H9 (cell line): ENCODE measurements around the gene BTBD17. TPM values are rescaled to one million over a fixed set of nuclear protein-coding genes. Genes with fewer than 3 reads are reported as not detected.

ENCODE experiments used
- DNase-seq: peaks from one replicate; pipeline ENCODE4 v3.0.0-alpha.2; 2017
- H2AFZ ChIP-seq: one replicate; pipeline ENCODE4 v1.6.1; 2013; ENCODE audit warnings: mild to moderate bottlenecking, low read length, control low read depth, moderate library complexity
- H2AK5ac ChIP-seq: 2 replicates; pipeline ENCODE4 v1.6.1; 2013; ENCODE audit warnings: low read length, control low read depth, mixed read lengths; ENCODE audit not compliant: insufficient read length
- H2BK120ac ChIP-seq: one replicate; pipeline ENCODE4 v1.6.1; 2013; ENCODE audit warnings: low read depth, mild to moderate bottlenecking, low read length, control low read depth, inconsistent platforms; ENCODE audit not compliant: poor library complexity, severe bottlenecking
- H2BK12ac ChIP-seq: 2 replicates; pipeline ENCODE4 v1.6.1; 2013; ENCODE audit warnings: low read length, control low read depth, mixed read lengths, low read depth; ENCODE audit not compliant: insufficient read length
- H2BK15ac ChIP-seq: 2 replicates; pipeline ENCODE4 v1.6.1; 2013; ENCODE audit warnings: low read depth, low read length, control low read depth
- H2BK20ac ChIP-seq: one replicate; pipeline ENCODE4 v1.6.1; 2013; ENCODE audit warnings: low read depth, mild to moderate bottlenecking, low read length, control low read depth, inconsistent platforms; ENCODE audit not compliant: poor library complexity, severe bottlenecking
- H2BK5ac ChIP-seq: 2 replicates; pipeline ENCODE4 v1.6.1; 2013; ENCODE audit warnings: low read length, control low read depth, mixed read lengths; ENCODE audit not compliant: insufficient read length
- H3K14ac ChIP-seq: 2 replicates; pipeline ENCODE4 v1.6.1; 2013; ENCODE audit warnings: low read length, control low read depth; ENCODE audit not compliant: insufficient read depth
- H3K18ac ChIP-seq: 2 replicates; pipeline ENCODE4 v1.6.1; 2013; ENCODE audit warnings: low read depth, mild to moderate bottlenecking, mixed read lengths, low read length, control low read depth; ENCODE audit not compliant: insufficient read length
- H3K23ac ChIP-seq: 2 replicates; pipeline ENCODE4 v1.6.1; 2013; ENCODE audit warnings: low read length, control low read depth, mixed read lengths, low read depth; ENCODE audit not compliant: insufficient read length
- H3K23me2 ChIP-seq: 2 replicates; pipeline ENCODE4 v1.6.1; 2013; ENCODE audit warnings: low read depth, mild to moderate bottlenecking, mixed read lengths, low read length, control low read depth; ENCODE audit not compliant: insufficient read length, poor library complexity, severe bottlenecking
- H3K27ac ChIP-seq: 2 replicates; pipeline ENCODE4 v1.5.1; 2013; ENCODE audit warnings: low read length, control low read depth, mixed read lengths, low read depth; ENCODE audit not compliant: insufficient read length
- H3K27me3 ChIP-seq: 2 replicates; pipeline ENCODE4 v1.6.1; 2013; ENCODE audit warnings: low read length, control low read depth, inconsistent platforms; ENCODE audit not compliant: insufficient read depth
- H3K4ac ChIP-seq: 2 replicates; pipeline ENCODE4 v1.6.1; 2013; ENCODE audit warnings: low read depth, mild to moderate bottlenecking, control low read depth, inconsistent platforms, low read length, moderate library complexity
- H3K4me1 ChIP-seq: 2 replicates; pipeline ENCODE4 v1.6.1; 2013; ENCODE audit warnings: low read length, control low read depth, inconsistent platforms; ENCODE audit not compliant: insufficient read depth
- H3K4me2 ChIP-seq: 2 replicates; pipeline ENCODE4 v1.6.1; 2013; ENCODE audit warnings: low read length, control low read depth, mixed read lengths; ENCODE audit not compliant: insufficient read length, insufficient read depth
- H3K56ac ChIP-seq: 2 replicates; pipeline ENCODE4 v1.6.1; 2013; ENCODE audit warnings: low read depth, mild to moderate bottlenecking, mixed read lengths, low read length, control low read depth; ENCODE audit not compliant: insufficient read length
- H3K79me1 ChIP-seq: 2 replicates; pipeline ENCODE4 v1.6.1; 2013; ENCODE audit warnings: low read depth, mild to moderate bottlenecking, moderate library complexity, low read length, control low read depth, inconsistent platforms; ENCODE audit not compliant: insufficient read depth, poor library complexity, severe bottlenecking
- H3K79me2 ChIP-seq: 2 replicates; pipeline ENCODE4 v1.6.1; 2013; ENCODE audit warnings: low read length, control low read depth, inconsistent platforms; ENCODE audit not compliant: insufficient read depth
- H3K9ac ChIP-seq: 2 replicates; pipeline ENCODE4 v1.6.1; 2013; ENCODE audit warnings: low read length, control low read depth, mixed read lengths; ENCODE audit not compliant: insufficient read length; ENCODE audit errors: extremely low read depth
- H3K9me3 ChIP-seq: one replicate; pipeline ENCODE4 v1.6.1; 2013; ENCODE audit warnings: low read depth, low read length, inconsistent platforms; ENCODE audit not compliant: control insufficient read depth
- H3T11ph ChIP-seq: one replicate; pipeline ENCODE4 v1.6.1; 2013; ENCODE audit warnings: mild to moderate bottlenecking, low read length, control low read depth, inconsistent platforms
- H4K20me1 ChIP-seq: one replicate; pipeline ENCODE4 v1.6.1; 2013; ENCODE audit not compliant: control insufficient read depth, insufficient read length, insufficient read depth
- H4K5ac ChIP-seq: 2 replicates; pipeline ENCODE4 v1.6.1; 2013; ENCODE audit warnings: low read depth, mild to moderate bottlenecking, mixed read lengths, low read length, control low read depth; ENCODE audit not compliant: insufficient read length
- H4K8ac ChIP-seq: replicated peaks from 2 replicates; pipeline ENCODE4 v1.6.1; 2013; ENCODE audit warnings: low read length, control low read depth, mixed read lengths, low read depth; ENCODE audit not compliant: insufficient read length
- H4K91ac ChIP-seq: 2 replicates; pipeline ENCODE4 v1.6.1; 2013; ENCODE audit warnings: low read depth, mild to moderate bottlenecking, moderate library complexity, mixed read lengths, low read length, control low read depth; ENCODE audit not compliant: insufficient read length
- H3K27ac Mint-ChIP-seq, 3 experiments: 2 replicates in 2 of 3; 3 replicates in 1 of 3; pipeline ENCODE4 v1.8.0; 2020 to 2021; ENCODE audit warnings: mixed read lengths in 3 of 3, mild to moderate bottlenecking in 1 of 3, moderate library complexity in 1 of 3
- H3K27me3 Mint-ChIP-seq: 2 replicates; pipeline ENCODE4 v1.8.0; 2021; ENCODE audit warnings: low read depth, mild to moderate bottlenecking, moderate library complexity, mixed read lengths
- H3K36me3 Mint-ChIP-seq, 3 experiments: 2 replicates in 2 of 3; 3 replicates in 1 of 3; pipeline ENCODE4 v1.8.0; 2020 to 2021; ENCODE audit warnings: low read depth in 3 of 3, mixed read lengths in 3 of 3; ENCODE audit not compliant: insufficient read depth in 1 of 3
- H3K4me1 Mint-ChIP-seq, 2 experiments: 2 replicates each; pipeline ENCODE4 v1.8.0; 2020; ENCODE audit warnings: mixed read lengths in 2 of 2
- H3K4me3 Mint-ChIP-seq, 2 experiments: 2 replicates in 1 of 2; 3 replicates in 1 of 2; pipeline ENCODE4 v1.8.0; 2020 to 2021; ENCODE audit warnings: mild to moderate bottlenecking in 2 of 2, mixed read lengths in 2 of 2, moderate library complexity in 1 of 2
- H3K9me3 Mint-ChIP-seq, 2 experiments: 2 replicates in 1 of 2; 3 replicates in 1 of 2; pipeline ENCODE4 v1.8.0; 2020; ENCODE audit warnings: mild to moderate bottlenecking in 2 of 2, mixed read lengths in 2 of 2, moderate library complexity in 1 of 2
- WGBS: extraction: QIAGEN DNeasy Blood & Tissue Kit; methylation state at CpG from one replicate; pipeline ENCODE4 v1.1.7; 2013; ENCODE audit warnings: missing lambda C conversion rate, low lambda C conversion rate, mixed read lengths; ENCODE audit not compliant: insufficient read length; ENCODE audit errors: extremely low coverage; 5-methylcytosine and 5-hydroxymethylcytosine counted together
- total RNA-seq: library from RNA; stranded (reverse); gene quantifications from 2 replicates; pipeline ENCODE4 v1.2.1, GENCODE V29; 2021
- TF ChIP-seq, protein P1 (sequence below): fragments of 200-600 bp; sonication (generic); conservative IDR thresholded peaks from 3 replicates; pipeline ENCODE4 v1.8.0; 2021; ENCODE audit warnings: antibody characterized with exemption, mild to moderate bottlenecking

Gene BTBD17
- total RNA-seq, 1 experiment from 2014 or later = 0.33 TPM

DNA sequence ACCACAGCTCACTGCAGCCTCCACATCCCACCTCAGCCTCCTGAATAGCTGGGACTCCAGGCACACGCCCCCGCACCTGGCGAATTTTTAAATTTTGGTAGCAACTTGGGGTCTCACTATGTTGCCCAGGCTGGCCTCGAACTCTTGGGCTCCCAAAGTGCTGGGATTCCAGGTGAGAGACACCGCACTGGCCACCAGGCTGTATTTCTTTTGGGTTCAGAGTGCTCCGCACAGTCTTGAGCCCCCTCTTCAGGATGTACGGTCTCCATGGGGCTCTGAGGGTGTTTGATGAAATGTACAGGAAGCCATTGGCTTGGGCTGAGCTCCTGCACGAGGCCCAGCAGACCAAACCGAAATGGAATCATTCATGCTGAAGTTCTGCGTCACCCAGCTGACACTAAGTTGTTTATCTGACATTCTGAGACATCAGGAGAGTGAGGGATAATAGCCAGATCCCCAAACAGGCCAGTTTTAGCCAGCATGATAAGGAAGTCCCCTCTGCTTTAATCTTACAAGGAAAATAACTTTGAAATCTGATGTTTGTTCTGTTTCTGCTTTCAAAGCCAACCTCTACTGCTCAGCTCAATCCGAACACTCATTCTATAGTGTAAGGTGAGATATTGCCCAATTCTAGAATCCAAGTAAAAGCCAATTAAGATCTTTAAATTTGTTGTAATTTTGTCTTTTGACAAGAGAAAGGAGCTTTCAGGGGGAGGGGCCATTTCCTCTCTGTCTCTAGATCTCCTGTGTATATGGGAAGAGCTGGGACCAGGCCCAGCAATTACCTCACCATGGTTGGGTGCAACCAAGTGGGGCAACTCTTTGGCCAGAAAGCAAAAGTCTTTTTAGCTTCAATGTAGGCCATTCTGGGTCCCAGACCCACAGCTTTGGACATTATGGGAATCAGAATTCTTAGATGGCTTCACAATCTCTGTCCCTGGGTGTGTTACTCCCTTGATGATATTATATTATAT is 29.3 kb upstream of the BTBD17 start:
- Histone ChIP-seq H3K79me1 (no peaks in the 10 kb centered on the region), H2BK120ac (no peak overlapping the region), H3K79me2 (no peaks in the 10 kb centered on the region), H3K23me2 (peaks cover 2% of the 10 kb centered on the region), H3K18ac (no peak overlapping the region), H4K91ac (no peak overlapping the region), H4K20me1 (no peaks in the 10 kb centered on the region), H3K4ac (no peak overlapping the region), H2AK5ac (no peak overlapping the region), H3K9me3 (no peaks in the 10 kb centered on the region), H3K23ac (no peak overlapping the region), H2BK15ac (no peak overlapping the region), H3K4me2 (no peak overlapping the region), H3K14ac (no peak overlapping the region), H2BK12ac (no peak overlapping the region), H3K27me3 (no peaks in the 10 kb centered on the region), H4K5ac (no peak overlapping the region), H3K27ac (no peak overlapping the region), H2AFZ (no peak overlapping the region), H4K8ac (no peak overlapping the region), H2BK5ac (no peak overlapping the region), H2BK20ac (no peak overlapping the region), H3T11ph (no peak overlapping the region), H3K9ac (no peak overlapping the region), H3K4me1 (no peaks in the 10 kb centered on the region), H3K56ac (no peak overlapping the region)
- Mint-ChIP-seq H3K4me3 (no peak overlapping the region), H3K36me3 (no peaks in the 10 kb centered on the region; a peak in 2 of 7 replicates), H3K27ac (no peak overlapping the region), H3K27me3 (peaks cover 18% of the 10 kb centered on the region), H3K4me1 (peaks cover 27 to 50% of the 10 kb centered on the region in 2 experiments), H3K9me3 (peaks cover 0 to 4% of the 10 kb centered on the region in 2 experiments; a peak in 1 of 5 replicates)
- DNase-seq = no peak
- TF ChIP-seq, protein P1, sequence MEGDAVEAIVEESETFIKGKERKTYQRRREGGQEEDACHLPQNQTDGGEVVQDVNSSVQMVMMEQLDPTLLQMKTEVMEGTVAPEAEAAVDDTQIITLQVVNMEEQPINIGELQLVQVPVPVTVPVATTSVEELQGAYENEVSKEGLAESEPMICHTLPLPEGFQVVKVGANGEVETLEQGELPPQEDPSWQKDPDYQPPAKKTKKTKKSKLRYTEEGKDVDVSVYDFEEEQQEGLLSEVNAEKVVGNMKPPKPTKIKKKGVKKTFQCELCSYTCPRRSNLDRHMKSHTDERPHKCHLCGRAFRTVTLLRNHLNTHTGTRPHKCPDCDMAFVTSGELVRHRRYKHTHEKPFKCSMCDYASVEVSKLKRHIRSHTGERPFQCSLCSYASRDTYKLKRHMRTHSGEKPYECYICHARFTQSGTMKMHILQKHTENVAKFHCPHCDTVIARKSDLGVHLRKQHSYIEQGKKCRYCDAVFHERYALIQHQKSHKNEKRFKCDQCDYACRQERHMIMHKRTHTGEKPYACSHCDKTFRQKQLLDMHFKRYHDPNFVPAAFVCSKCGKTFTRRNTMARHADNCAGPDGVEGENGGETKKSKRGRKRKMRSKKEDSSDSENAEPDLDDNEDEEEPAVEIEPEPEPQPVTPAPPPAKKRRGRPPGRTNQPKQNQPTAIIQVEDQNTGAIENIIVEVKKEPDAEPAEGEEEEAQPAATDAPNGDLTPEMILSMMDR = no peak
- WGBS = no CpG with 5 or more reads among the region's 11 CpGs
